CD4-positive, alpha-beta T cell treated with Interleukin-15 for 4 hours (primary cell): ENCODE data around the gene EPC2.

Experiments
- DNase-seq: peaks from one replicate; pipeline ENCODE4 v3.0.0-alpha.2; 2020; ENCODE audit warnings: low spot score

EPC2 gene

GRCh38 chr2:148643998-148644882 lies at the start of gene EPC2:
TSS of gene EPC2 (plus strand) at chr2:148644751. CDS start at chr2:148645018, 267 bp downstream.
- DNase-seq = peak; percentile 87

GRCh38 chr2:148596018-148596417 lies 48.5 kb upstream of the EPC2 start:
- DNase-seq = no peak

- no peak for DNase-seq
These were observed 45.2 kb upstream of the EPC2 start for GRCh38 chr2:148599109-148599991.

- no peak for DNase-seq
These were observed 41.5 kb upstream of the EPC2 start for GRCh38 chr2:148602885-148603561.

- DNase-seq = no peak
These were observed 41.0 kb upstream of the EPC2 start for GRCh38 chr2:148603562-148603920.

- DNase-seq = no peak
These were observed 39.6 kb upstream of the EPC2 start for GRCh38 chr2:148604927-148605326.

- no peak for DNase-seq
These were observed 37.0 kb upstream of the EPC2 start for GRCh38 chr2:148607566-148607965.

- no peak for DNase-seq
These were observed 31.1 kb upstream of the EPC2 start for GRCh38 chr2:148613231-148614013.

- DNase-seq = no peak
These were observed 30.6 kb upstream of the EPC2 start for GRCh38 chr2:148614014-148614321.

- no peak for DNase-seq
These were observed 30.1 kb upstream of the EPC2 start for GRCh38 chr2:148614322-148615049.

- no peak for DNase-seq
These were observed 29.1 kb upstream of the EPC2 start for GRCh38 chr2:148615381-148615841.

- DNase-seq = no peak
These were observed 27.9 kb upstream of the EPC2 start for GRCh38 chr2:148616662-148617061.

- DNase-seq = no peak
These were observed 27.3 kb upstream of the EPC2 start for GRCh38 chr2:148617219-148617618.

GRCh38 chr2:148619560-148620195 lies 24.9 kb upstream of the EPC2 start:
- no peak for DNase-seq

- DNase-seq = no peak
These were observed 22.2 kb upstream of the EPC2 start for GRCh38 chr2:148622366-148622765.

- DNase-seq = no peak
These were observed 21.5 kb upstream of the EPC2 start for GRCh38 chr2:148623086-148623485.

GRCh38 chr2:148627224-148627623 lies 17.3 kb upstream of the EPC2 start:
- no peak for DNase-seq

GRCh38 chr2:148634749-148635148 lies 9.8 kb upstream of the EPC2 start:
- no peak for DNase-seq

GRCh38 chr2:148638543-148638942 lies 6.0 kb upstream of the EPC2 start:
- no peak for DNase-seq

GRCh38 chr2:148640767-148641166 lies 3.8 kb upstream of the EPC2 start:
- no peak for DNase-seq
